ENCODE measurements around the gene EVX1. TPM values are rescaled to one million over a fixed set of nuclear protein-coding genes. Genes with fewer than 3 reads are reported as not detected.
A peak's percentile ranks its signal among the peaks of the same experiment; 100 is the strongest.

Gene EVX1
- total RNA-seq, 1 experiment from 2014 or later = not detected

GRCh38 chr7:27198871-27199801 is 43.5 kb upstream of the EVX1 start:
- peaks cover 22% of the 10 kb centered on the region for H3K4me1 ChIP-seq (ENCODE audit: low read length)
- H4K20me1 ChIP-seq (ENCODE audit: insufficient read depth, low read depth, low read length) = no peaks in the 10 kb centered on the region
- no peaks in the 10 kb centered on the region for H3K9me3 ChIP-seq (ENCODE audit: low read length)
- no peak overlapping the region for H3K27ac ChIP-seq (ENCODE audit: low read length)
- H3K27me3 ChIP-seq (ENCODE audit: low read length) = no peaks in the 10 kb centered on the region
- no peaks in the 10 kb centered on the region for H3K9me2 ChIP-seq (replicated peaks; ENCODE audit: insufficient read depth, low read length)
- no peaks in the 10 kb centered on the region for H3K79me2 ChIP-seq (ENCODE audit: low read length)
- no peak overlapping the region for H3K4me3 ChIP-seq (ENCODE audit: low read length)
- H3K4me2 ChIP-seq (ENCODE audit: low read depth, low read length, poor library complexity, severe bottlenecking) = no peak overlapping the region
- no peak overlapping the region for H3K9ac ChIP-seq (ENCODE audit: low read length)
- no peaks in the 10 kb centered on the region for H3K36me3 ChIP-seq (ENCODE audit: insufficient read depth, low read length)
- no peak overlapping the region for H2AFZ ChIP-seq (ENCODE audit: low read length)
- no peak for DNase-seq

- Histone ChIP-seq H4K20me1 (ENCODE audit: insufficient read depth, low read depth, low read length) (no peaks in the 10 kb centered on the region), H3K27me3 (ENCODE audit: low read length) (no peaks in the 10 kb centered on the region), H3K9me3 (ENCODE audit: low read length) (no peaks in the 10 kb centered on the region), H3K79me2 (ENCODE audit: low read length) (no peaks in the 10 kb centered on the region), H3K4me2 (ENCODE audit: low read depth, low read length, poor library complexity, severe bottlenecking) (peak within 1 kb of the TSS; percentile 90), H3K36me3 (ENCODE audit: insufficient read depth, low read length) (no peaks in the 10 kb centered on the region), H3K9ac (ENCODE audit: low read length) (peak within 1 kb of the TSS; percentile 67), H3K9me2 (replicated peaks; ENCODE audit: insufficient read depth, low read length) (no peaks in the 10 kb centered on the region), H2AFZ (ENCODE audit: low read length) (peak within 1 kb of the TSS; percentile 95), H3K4me3 (ENCODE audit: low read length) (peak within 1 kb of the TSS; percentile 71), H3K4me1 (ENCODE audit: low read length) (peaks cover 22% of the 10 kb centered on the region), H3K27ac (ENCODE audit: low read length) (no peak within 1 kb of the TSS)
- peak; percentile 90 for DNase-seq
Measured at GRCh38 chr7:27199849-27200760, 42.5 kb upstream of the EVX1 start, which contains the start of gene HOXA13. Gene HOXA13 (minus strand): TSS chr7:27200091. CDS start chr7:27200077, 14 bp downstream.

GRCh38 chr7:27200761-27201579 is 41.6 kb upstream of the EVX1 start:
- H3K4me2 ChIP-seq (ENCODE audit: low read depth, low read length, poor library complexity, severe bottlenecking) = peak overlapping the region; percentile 90
- H3K27ac ChIP-seq (ENCODE audit: low read length) = no peak overlapping the region
- no peaks in the 10 kb centered on the region for H4K20me1 ChIP-seq (ENCODE audit: insufficient read depth, low read depth, low read length)
- H3K4me1 ChIP-seq (ENCODE audit: low read length) = peaks cover 22% of the 10 kb centered on the region
- H3K9me2 ChIP-seq (replicated peaks; ENCODE audit: insufficient read depth, low read length) = no peaks in the 10 kb centered on the region
- DNase-seq = peak; percentile 75
- no peaks in the 10 kb centered on the region for H3K79me2 ChIP-seq (ENCODE audit: low read length)
- no peaks in the 10 kb centered on the region for H3K27me3 ChIP-seq (ENCODE audit: low read length)
- peak overlapping the region; percentile 67 for H3K9ac ChIP-seq (ENCODE audit: low read length)
- peak overlapping the region; percentile 71 for H3K4me3 ChIP-seq (ENCODE audit: low read length)
- H3K36me3 ChIP-seq (ENCODE audit: insufficient read depth, low read length) = no peaks in the 10 kb centered on the region
- peak overlapping the region; percentile 95 for H2AFZ ChIP-seq (ENCODE audit: low read length)
- no peaks in the 10 kb centered on the region for H3K9me3 ChIP-seq (ENCODE audit: low read length)

- Histone ChIP-seq H3K4me2 (ENCODE audit: low read depth, low read length, poor library complexity, severe bottlenecking) (peak overlapping the region; percentile 90), H3K4me3 (ENCODE audit: low read length) (peak overlapping the region; percentile 71; the same call in 1 of the 2 replicates), H3K9me3 (ENCODE audit: low read length) (no peaks in the 10 kb centered on the region), H3K36me3 (ENCODE audit: insufficient read depth, low read length) (no peaks in the 10 kb centered on the region), H2AFZ (ENCODE audit: low read length) (peak overlapping the region; percentile 95; the same call in 1 of the 2 replicates), H3K9me2 (replicated peaks; ENCODE audit: insufficient read depth, low read length) (no peaks in the 10 kb centered on the region), H3K79me2 (ENCODE audit: low read length) (no peaks in the 10 kb centered on the region), H3K27ac (ENCODE audit: low read length) (no peak overlapping the region), H3K4me1 (ENCODE audit: low read length) (peaks cover 19% of the 10 kb centered on the region), H3K27me3 (ENCODE audit: low read length) (no peaks in the 10 kb centered on the region), H4K20me1 (ENCODE audit: insufficient read depth, low read depth, low read length) (no peaks in the 10 kb centered on the region), H3K9ac (ENCODE audit: low read length) (peak overlapping the region; percentile 67; the same call in 1 of the 2 replicates)
- no peak for DNase-seq
Measured at GRCh38 chr7:27201580-27202017, 41.0 kb upstream of the EVX1 start.

GRCh38 chr7:27202018-27202861 is 40.4 kb upstream of the EVX1 start:
- Histone ChIP-seq H3K4me3 (ENCODE audit: low read length) (no peak overlapping the region), H3K36me3 (ENCODE audit: insufficient read depth, low read length) (no peaks in the 10 kb centered on the region), H3K9me2 (replicated peaks; ENCODE audit: insufficient read depth, low read length) (no peaks in the 10 kb centered on the region), H3K27me3 (ENCODE audit: low read length) (no peaks in the 10 kb centered on the region), H3K4me2 (ENCODE audit: low read depth, low read length, poor library complexity, severe bottlenecking) (peak overlapping the region; percentile 90), H4K20me1 (ENCODE audit: insufficient read depth, low read depth, low read length) (no peaks in the 10 kb centered on the region), H3K4me1 (ENCODE audit: low read length) (peaks cover 19% of the 10 kb centered on the region), H3K9me3 (ENCODE audit: low read length) (no peaks in the 10 kb centered on the region), H2AFZ (ENCODE audit: low read length) (no peak overlapping the region), H3K27ac (ENCODE audit: low read length) (no peak overlapping the region), H3K79me2 (ENCODE audit: low read length) (no peaks in the 10 kb centered on the region), H3K9ac (ENCODE audit: low read length) (no peak overlapping the region; the same call in 1 of the 2 replicates)
- DNase-seq = no peak

GRCh38 chr7:27202862-27203134 is 39.8 kb upstream of the EVX1 start:
- H3K4me1 ChIP-seq (ENCODE audit: low read length) = peaks cover 19% of the 10 kb centered on the region
- no peak overlapping the region for H3K27ac ChIP-seq (ENCODE audit: low read length)
- no peaks in the 10 kb centered on the region for H4K20me1 ChIP-seq (ENCODE audit: insufficient read depth, low read depth, low read length)
- DNase-seq = no peak
- H3K27me3 ChIP-seq (ENCODE audit: low read length) = no peaks in the 10 kb centered on the region
- H3K4me2 ChIP-seq (ENCODE audit: low read depth, low read length, poor library complexity, severe bottlenecking) = no peak overlapping the region
- H2AFZ ChIP-seq (ENCODE audit: low read length) = no peak overlapping the region
- H3K4me3 ChIP-seq (ENCODE audit: low read length) = no peak overlapping the region
- H3K9me3 ChIP-seq (ENCODE audit: low read length) = no peaks in the 10 kb centered on the region
- H3K36me3 ChIP-seq (ENCODE audit: insufficient read depth, low read length) = no peaks in the 10 kb centered on the region
- no peaks in the 10 kb centered on the region for H3K79me2 ChIP-seq (ENCODE audit: low read length)
- H3K9me2 ChIP-seq (replicated peaks; ENCODE audit: insufficient read depth, low read length) = no peaks in the 10 kb centered on the region
- H3K9ac ChIP-seq (ENCODE audit: low read length) = no peak overlapping the region

- no peak overlapping the region for H2AFZ ChIP-seq (ENCODE audit: low read length)
- DNase-seq = no peak
- H3K36me3 ChIP-seq (ENCODE audit: insufficient read depth, low read length) = no peaks in the 10 kb centered on the region
- H3K4me1 ChIP-seq (ENCODE audit: low read length) = peaks cover 19% of the 10 kb centered on the region
- H4K20me1 ChIP-seq (ENCODE audit: insufficient read depth, low read depth, low read length) = no peaks in the 10 kb centered on the region
- H3K27ac ChIP-seq (ENCODE audit: low read length) = no peak overlapping the region
- H3K9me2 ChIP-seq (replicated peaks; ENCODE audit: insufficient read depth, low read length) = no peaks in the 10 kb centered on the region
- no peaks in the 10 kb centered on the region for H3K27me3 ChIP-seq (ENCODE audit: low read length)
- H3K9ac ChIP-seq (ENCODE audit: low read length) = no peak overlapping the region
- H3K4me2 ChIP-seq (ENCODE audit: low read depth, low read length, poor library complexity, severe bottlenecking) = no peak overlapping the region
- no peak overlapping the region for H3K4me3 ChIP-seq (ENCODE audit: low read length)
- no peaks in the 10 kb centered on the region for H3K79me2 ChIP-seq (ENCODE audit: low read length)
- H3K9me3 ChIP-seq (ENCODE audit: low read length) = no peaks in the 10 kb centered on the region
Measured at GRCh38 chr7:27203365-27203953, 39.1 kb upstream of the EVX1 start.
